Tibial artery (tissue), 4 donors: ENCODE data around the gene RASSF8.

Experiments used
- DNase-seq, 2 donors: peaks; one replicate each; pipeline ENCODE4 v3.0.0-alpha.2; 2019
- H3K27ac ChIP-seq, 2 donors: fragments of 200-600 bp; sonication (generic) in 1 of 2; 1 replicate in 1 of 2; 2 replicates in 1 of 2; pipeline ENCODE4 v1.5.1; 2018 to 2019; ENCODE audit warnings: mild to moderate bottlenecking in 1 of 2
- H3K27me3 ChIP-seq, 2 donors: fragments of 200-600 bp; sonication (generic) in 1 of 2; one replicate each; pipeline versions ENCODE4 v1.5.1 to v1.6.0; 2016 to 2019
- H3K36me3 ChIP-seq, 3 donors: fragments of 200-600 bp; sonication (generic) in 2 of 3; one replicate each; pipeline ENCODE4 v1.5.1; 2016 to 2019; ENCODE audit warnings: mild to moderate bottlenecking in 2 of 3
- H3K4me1 ChIP-seq, 4 donors: fragments of 200-600 bp; sonication (generic) in 2 of 4; 1 replicate in 3 of 4; 2 replicates in 1 of 4; pipeline ENCODE4 v1.5.1; 2016 to 2019
- H3K4me3 ChIP-seq, 2 donors: fragments of 200-600 bp; sonication (generic) in 1 of 2; 1 replicate in 1 of 2; 2 replicates in 1 of 2; pipeline ENCODE4 v1.5.1; 2018 to 2019; ENCODE audit warnings: mild to moderate bottlenecking in 2 of 2
- H3K9me3 ChIP-seq, 3 donors: fragments of 200-600 bp; sonication (generic) in 1 of 3; one replicate each; pipeline ENCODE4 v1.5.1; 2016 to 2019
- intact Hi-C: fragments of 100-400 bp; cut with DNase I; formaldehyde crosslinking; loops from one replicate; pipeline ENCODE4 v1.15.0; 2023; ENCODE audit warnings: low total_unique reads
- TF ChIP-seq, protein P1 (sequence below), 2 experiments: fragments of 200-600 bp in 1 of 2; fragments of 450-650 bp in 1 of 2; IDR thresholded peaks; one replicate each; pipeline ENCODE4 v1.5.1; 2017 to 2019; ENCODE audit warnings: antibody characterized with exemption in 2 of 2, mild to moderate bottlenecking in 1 of 2, moderate library complexity in 1 of 2

The RASSF8 gene

DNA sequence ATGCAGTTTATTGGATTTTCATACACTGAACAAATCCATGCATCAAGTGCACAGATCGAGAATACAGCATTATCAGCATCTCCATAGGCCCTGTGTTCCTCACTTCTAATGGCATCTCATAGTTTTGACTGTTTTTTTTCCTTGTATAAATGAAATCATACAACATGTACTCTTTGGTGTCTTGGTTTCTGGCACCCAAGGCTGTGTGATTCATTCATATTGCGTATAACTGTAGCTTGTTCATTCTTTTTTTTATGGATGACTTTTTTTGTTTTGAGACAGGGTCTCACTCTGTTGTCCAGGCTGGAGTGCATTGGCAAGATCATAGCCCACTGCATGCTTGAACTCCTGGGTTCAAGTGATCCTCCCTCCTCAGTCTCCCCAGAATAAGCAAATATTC lies 14.3 kb downstream of the RASSF8 start:
- Histone ChIP-seq H3K4me3 (no peak overlapping the region), H3K9me3 (no peaks in the 10 kb centered on the region), H3K4me1 (peaks cover 0 to 77% (median 14%) of the 10 kb centered on the region in 4 donors), H3K36me3 (no peaks in the 10 kb centered on the region), H3K27me3 (no peaks in the 10 kb centered on the region), H3K27ac (no peak overlapping the region)
- intact Hi-C loops, result no loop called here
- TF ChIP-seq, protein P1, sequence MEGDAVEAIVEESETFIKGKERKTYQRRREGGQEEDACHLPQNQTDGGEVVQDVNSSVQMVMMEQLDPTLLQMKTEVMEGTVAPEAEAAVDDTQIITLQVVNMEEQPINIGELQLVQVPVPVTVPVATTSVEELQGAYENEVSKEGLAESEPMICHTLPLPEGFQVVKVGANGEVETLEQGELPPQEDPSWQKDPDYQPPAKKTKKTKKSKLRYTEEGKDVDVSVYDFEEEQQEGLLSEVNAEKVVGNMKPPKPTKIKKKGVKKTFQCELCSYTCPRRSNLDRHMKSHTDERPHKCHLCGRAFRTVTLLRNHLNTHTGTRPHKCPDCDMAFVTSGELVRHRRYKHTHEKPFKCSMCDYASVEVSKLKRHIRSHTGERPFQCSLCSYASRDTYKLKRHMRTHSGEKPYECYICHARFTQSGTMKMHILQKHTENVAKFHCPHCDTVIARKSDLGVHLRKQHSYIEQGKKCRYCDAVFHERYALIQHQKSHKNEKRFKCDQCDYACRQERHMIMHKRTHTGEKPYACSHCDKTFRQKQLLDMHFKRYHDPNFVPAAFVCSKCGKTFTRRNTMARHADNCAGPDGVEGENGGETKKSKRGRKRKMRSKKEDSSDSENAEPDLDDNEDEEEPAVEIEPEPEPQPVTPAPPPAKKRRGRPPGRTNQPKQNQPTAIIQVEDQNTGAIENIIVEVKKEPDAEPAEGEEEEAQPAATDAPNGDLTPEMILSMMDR (IDR thresholded peaks at IDR 0.05), result no peak
- DNase-seq, result peak in 1 of 2 donors; percentile 44

DNA sequence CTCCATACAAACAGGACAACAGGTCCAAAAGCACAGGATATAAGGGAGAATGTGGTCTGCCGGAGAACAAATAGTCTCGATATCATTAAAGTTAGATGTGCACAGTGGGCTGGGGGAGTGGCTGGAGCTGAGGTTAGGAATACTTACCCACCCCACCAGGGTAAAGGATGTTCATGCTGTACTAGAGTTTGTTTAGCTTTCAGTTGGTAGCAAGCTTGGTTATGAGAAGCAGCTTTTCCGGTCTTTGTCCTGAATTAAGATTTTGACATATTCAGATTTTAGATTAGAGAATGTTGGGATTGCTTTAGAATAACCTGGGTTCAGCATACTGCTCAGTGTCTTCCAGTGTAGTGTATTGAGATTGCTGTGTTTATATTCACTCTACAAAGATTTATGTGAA lies 16.7 kb downstream of the RASSF8 start:
- intact Hi-C loops, result no loop called here
- DNase-seq, result no peak
- H3K4me1 ChIP-seq, result peaks cover 0 to 67% (median 15%) of the 10 kb centered on the region in 4 donors

DNA sequence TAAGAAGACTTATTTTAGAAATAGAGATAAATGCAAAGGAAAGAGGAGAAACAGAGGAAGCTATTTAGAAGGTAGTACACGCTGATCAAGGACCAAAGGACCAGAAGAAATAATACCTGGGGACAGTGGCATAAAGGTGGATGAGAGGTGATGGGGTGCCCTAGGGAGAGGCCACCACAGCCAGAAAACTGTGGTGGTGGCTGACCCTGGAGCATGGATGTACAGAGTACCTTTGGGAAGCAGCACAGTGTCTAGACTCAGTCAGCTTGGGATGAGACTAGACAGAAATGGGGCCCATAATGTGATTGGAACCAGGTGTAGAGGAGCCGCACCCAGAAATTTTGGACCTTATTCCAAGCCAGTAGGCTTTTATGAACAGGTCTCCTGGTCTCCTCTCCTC lies 17.2 kb downstream of the RASSF8 start:
- no peak for DNase-seq
- Histone ChIP-seq H3K27me3 (no peaks in the 10 kb centered on the region), H3K4me3 (no peak overlapping the region), H3K4me1 (peaks cover 0 to 62% (median 15%) of the 10 kb centered on the region in 4 donors), H3K9me3 (no peaks in the 10 kb centered on the region), H3K27ac (no peak overlapping the region), H3K36me3 (no peaks in the 10 kb centered on the region)
- intact Hi-C loops, result no loop called here
- TF ChIP-seq, protein P1 (IDR thresholded peaks at IDR 0.05), result no peak

More for the DNA sequence above, 16.7 kb downstream of the RASSF8 start:
- TF ChIP-seq, protein P1 (IDR thresholded peaks at IDR 0.05), result no peak
- Histone ChIP-seq H3K27me3 (no peaks in the 10 kb centered on the region), H3K4me3 (no peak overlapping the region), H3K36me3 (no peaks in the 10 kb centered on the region), H3K9me3 (no peaks in the 10 kb centered on the region), H3K27ac (no peak overlapping the region)

DNA sequence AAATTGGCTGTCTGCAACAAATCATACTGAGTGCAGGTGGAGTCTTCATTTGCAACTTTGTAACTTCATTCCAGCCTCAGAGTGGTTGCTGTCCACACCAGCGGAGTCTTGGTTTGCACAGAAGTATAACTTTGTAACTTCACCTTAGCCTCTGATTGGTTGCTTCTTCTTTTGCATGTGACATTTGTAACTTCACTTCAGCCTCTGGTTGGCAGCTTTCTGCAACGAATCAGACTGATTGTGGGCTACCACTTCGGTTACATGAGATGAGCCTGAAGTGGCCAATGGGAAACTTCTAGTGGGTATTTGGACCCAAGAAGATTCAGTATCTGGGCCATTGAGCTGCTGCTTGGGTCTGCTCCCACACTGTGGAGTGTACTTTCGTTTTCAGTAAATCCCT lies 17.8 kb downstream of the RASSF8 start:
- H3K4me3 ChIP-seq, result peak overlapping the region in 1 of 2 donors; percentile 8
- intact Hi-C loops, result no loop called here
- no peaks in the 10 kb centered on the region for H3K9me3 ChIP-seq
- no peak overlapping the region for H3K27ac ChIP-seq
- no peak for DNase-seq
- no peaks in the 10 kb centered on the region for H3K27me3 ChIP-seq
- peaks cover 0 to 56% (median 13%) of the 10 kb centered on the region in 4 donors for H3K4me1 ChIP-seq
- no peaks in the 10 kb centered on the region for H3K36me3 ChIP-seq
- TF ChIP-seq, protein P1 (IDR thresholded peaks at IDR 0.05), result no peak

DNA sequence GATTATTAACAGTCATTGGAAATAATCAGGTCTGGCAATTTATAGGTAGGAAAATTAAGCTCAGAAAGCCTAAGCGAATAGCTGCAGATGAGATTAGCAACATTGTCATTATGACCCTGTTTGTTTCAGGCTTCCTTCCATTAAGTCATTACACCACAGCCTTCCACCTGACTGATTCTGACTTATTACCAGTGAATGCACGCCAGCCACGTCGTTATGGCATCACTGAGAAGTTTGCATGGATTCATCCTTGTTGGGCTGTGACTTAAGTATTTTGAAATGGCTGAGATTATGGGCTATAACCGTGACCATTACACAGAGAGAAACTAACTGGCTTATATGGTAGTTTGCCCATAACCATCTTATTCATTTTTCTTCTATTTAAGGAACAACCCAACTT lies 18.6 kb downstream of the RASSF8 start:
- H3K27me3 ChIP-seq, result no peaks in the 10 kb centered on the region
- peak overlapping the region in 1 of 2 donors; percentile 8 for H3K4me3 ChIP-seq
- H3K9me3 ChIP-seq, result no peaks in the 10 kb centered on the region
- intact Hi-C loops, result no loop called here
- H3K4me1 ChIP-seq, result peaks cover 0 to 51% (median 12%) of the 10 kb centered on the region in 4 donors
- DNase-seq, result no peak
- H3K27ac ChIP-seq, result no peak overlapping the region
- H3K36me3 ChIP-seq, result no peaks in the 10 kb centered on the region
- TF ChIP-seq, protein P1 (IDR thresholded peaks at IDR 0.05), result no peak

DNA sequence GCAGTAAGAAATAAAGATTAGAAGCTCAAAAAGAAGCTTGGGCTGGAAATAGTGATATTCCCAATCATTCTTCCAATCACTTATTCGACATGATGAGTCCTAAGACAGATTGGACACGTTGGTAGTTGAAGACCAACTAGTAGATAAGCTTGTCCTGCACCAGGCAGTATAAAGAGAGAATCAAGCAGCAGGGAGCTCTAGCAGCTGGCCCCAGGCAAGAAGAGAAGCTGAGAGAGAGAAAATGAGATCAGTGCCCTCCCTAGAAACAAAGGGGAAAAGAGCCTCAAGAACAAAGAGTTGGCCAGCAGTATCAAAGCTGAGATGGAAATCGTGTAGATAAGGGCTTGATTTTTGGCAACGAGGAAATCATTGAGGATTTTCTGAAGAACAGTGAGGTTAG lies 20.6 kb downstream of the RASSF8 start:
- H3K27ac ChIP-seq, result no peak overlapping the region
- intact Hi-C loops, result no loop called here
- no peaks in the 10 kb centered on the region for H3K27me3 ChIP-seq
- no peaks in the 10 kb centered on the region for H3K9me3 ChIP-seq
- H3K36me3 ChIP-seq, result no peaks in the 10 kb centered on the region
- H3K4me3 ChIP-seq, result no peak overlapping the region
- no peak for DNase-seq
- H3K4me1 ChIP-seq, result peaks cover 0 to 40% (median 8%) of the 10 kb centered on the region in 4 donors
- TF ChIP-seq, protein P1 (IDR thresholded peaks at IDR 0.05), result no peak
